Measurements from ENCODE around the gene PCBP3.
"Not testable (repeated sequence)": the region's sequence is repeated elsewhere in the genome, so short reads cannot be mapped to it uniquely, and the experiment has no call there.

PCBP3 gene

DNA sequence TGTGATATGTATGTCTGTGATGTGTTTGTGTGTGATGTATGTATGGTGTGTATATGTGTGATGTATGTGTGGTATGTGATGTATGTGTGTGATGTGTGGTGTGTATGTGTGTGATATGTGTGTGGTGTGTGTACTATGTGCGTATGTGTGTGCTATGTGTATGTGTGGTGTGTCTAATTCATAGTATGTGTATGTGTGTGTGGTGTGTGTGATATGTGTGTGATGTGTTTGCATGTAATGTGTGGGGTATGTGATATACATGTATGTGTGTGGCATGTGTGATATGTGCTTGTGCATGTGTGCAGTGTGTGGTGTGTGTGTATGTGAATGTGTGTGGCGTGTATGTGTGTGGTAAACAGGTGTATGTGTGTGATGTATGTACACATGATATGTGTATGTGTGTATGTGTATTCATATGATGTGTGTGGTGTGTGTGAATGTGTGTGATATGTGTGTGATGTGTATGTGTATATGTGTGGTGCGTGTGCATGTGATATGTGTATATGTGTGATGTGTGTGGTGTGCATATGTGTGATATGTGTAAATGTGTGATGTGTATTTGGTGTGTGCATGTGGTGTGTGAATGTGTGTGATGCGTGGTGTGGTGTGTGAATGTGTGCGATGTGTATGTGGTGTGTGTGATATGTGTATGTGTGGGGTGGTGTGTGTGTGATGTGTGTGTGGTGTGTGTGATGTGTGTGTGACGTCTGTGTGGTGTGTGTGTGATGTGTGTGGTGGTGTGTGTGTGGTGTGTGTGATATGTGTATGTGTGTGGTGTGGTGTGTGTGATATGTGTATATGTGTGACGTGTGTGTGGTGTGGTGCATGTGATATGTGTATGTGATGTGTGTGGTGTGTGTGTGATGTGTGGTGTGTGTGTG, 8.0 kb upstream of the PCBP3 start:
- no peak for DNase-seq (ENCODE audit: low read depth, low spot score)

DNA sequence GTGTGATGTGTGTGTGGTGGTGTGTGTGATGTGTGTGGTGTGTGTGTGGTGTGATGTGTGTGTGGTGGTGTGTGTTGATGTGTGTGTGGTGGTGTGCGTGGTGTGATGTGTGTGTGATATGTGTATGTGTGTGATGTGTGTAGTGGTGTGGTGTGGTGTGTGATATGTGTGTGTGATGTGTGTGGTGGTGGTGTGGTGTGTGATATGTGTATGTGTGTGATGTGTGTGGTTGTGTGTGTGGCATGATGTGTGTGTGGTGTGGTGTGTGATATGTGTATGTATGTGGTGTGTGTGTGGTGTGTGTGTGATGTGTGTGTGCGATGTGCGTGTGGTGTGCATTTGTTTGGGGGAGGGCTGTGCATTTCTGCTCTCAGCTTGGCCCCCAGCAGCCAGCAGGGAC, 7.1 kb upstream of the PCBP3 start:
- no peak for DNase-seq (ENCODE audit: low read depth, low spot score)

DNA sequence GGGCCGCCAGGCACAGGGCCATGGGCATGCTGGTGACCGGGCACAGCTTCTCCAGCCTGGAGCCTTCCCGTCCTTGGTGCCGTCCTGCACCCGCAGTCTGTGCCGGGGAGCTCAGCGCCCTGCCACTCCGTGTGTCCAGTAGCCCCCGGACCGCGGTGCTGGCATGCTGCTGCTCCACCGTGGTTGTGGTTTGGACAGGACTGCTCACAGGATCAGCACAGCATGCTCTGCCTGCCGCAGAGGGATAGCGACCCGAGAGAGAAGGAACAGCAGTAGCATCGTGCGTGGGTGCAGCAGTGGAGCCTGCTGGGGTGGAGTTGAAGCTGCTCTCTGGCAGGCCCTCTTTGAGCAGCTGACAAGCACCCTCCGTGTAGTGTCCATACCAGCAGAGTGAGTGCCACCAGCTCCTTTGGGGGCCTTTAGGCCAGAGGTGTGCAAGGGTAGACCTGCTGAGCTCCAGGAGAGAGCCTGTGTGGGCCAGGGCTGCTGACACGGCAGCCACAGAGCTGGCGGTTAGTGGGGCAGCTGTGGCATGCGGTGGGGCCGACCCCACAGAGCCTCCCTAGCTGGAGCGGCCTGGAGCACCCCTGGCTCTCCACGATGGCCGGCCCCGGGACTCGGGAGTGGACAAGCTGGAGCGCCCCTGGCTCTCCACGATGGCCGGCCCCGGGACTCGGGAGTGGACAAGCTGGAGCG, 6.4 kb upstream of the PCBP3 start:
- DNase-seq (ENCODE audit: low read depth, low spot score) = no peak

DNA sequence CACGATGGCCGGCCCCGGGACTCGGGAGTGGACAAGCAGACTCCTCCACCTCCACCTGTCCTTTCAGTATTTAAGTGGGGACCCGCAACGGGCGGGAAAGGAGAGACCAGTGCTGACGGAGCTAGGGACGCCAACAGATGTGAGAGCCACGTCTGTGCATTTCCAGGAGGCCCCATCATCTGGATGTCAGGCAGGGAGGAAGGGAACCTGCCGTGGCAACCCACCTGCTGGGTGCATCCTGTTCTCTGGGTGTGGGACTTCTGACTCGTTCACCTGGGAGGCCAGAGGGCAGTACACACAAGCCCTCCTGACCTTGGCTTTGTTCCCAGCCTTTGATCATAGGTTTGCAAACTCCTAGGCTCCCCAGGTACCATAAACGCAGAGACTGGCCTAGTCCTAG, 5.6 kb upstream of the PCBP3 start:
- DNase-seq (ENCODE audit: low read depth, low spot score) = no peak

DNA sequence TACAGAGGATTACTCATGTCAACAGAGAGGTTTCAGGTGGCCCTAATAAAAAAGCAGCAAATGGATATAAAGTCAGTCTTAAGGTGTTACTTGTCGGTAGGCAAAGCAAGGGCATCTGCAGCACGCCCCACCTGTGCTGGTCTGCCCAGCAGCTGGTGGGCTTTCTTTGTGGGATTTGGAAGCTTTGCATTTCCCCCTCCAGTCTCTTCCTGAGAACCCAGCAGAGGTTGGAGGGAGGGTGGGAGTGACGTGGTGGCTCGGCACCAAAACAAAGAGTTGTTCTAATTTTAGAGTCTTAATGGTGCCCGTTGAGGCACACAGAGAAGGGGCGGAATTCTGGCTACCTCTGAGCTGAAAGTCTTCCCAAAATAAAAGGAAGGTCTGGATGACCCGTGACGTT, 4.8 kb upstream of the PCBP3 start:
- no peak for DNase-seq (ENCODE audit: low read depth, low spot score)

- DNase-seq (ENCODE audit: low read depth, low spot score) = no peak
Measured at GRCh38 chr21:45639206-45640000, 4.1 kb upstream of the PCBP3 start.

- DNase-seq (ENCODE audit: low read depth, low spot score) = no peak
Measured at GRCh38 chr21:45640001-45640887, 3.3 kb upstream of the PCBP3 start.

- no peak for DNase-seq (ENCODE audit: low read depth, low spot score)
Measured at GRCh38 chr21:45640888-45641479, 2.5 kb upstream of the PCBP3 start.

- DNase-seq (ENCODE audit: low read depth, low spot score) = no peak
Measured at GRCh38 chr21:45641480-45642035, 2.0 kb upstream of the PCBP3 start.

DNA sequence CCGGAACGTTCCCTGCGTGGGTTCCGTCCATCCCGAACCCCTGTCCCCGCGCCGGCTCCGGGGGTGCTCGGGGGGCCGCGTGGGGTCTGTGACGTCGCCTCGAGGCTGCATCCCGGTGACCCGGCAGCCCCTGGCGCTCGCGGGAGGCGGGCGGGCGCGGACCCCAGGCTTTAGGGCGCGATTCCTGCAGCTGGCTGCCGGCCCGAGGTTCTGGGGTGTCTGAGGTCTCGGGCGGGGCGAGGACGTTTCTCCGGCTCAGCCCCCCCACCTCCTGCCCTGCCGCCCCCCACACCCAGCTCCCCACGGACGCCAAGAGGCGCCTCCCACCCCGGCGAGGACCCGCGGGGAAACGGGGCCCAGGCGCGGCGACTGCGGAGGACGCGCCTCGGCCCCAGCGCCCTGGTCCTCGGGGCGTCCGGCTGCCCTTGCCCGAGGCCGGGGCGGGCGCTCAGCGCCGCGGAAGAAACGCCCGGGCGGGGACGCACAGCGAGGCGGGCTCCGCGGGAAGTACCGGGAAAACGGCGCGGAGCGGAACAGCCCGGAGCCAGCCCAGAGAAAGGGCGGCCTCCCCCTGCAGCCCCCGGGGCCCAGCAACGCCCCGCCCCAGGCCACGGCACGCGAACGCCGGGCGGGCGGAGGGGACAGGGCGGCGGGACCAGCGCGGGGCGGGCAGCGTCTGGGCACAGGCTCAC, 1.3 kb upstream of the PCBP3 start:
- no peak for DNase-seq (ENCODE audit: low read depth, low spot score)

- no peak for DNase-seq (ENCODE audit: low read depth, low spot score)
Measured at GRCh38 chr21:45644041-45644906, 749 bp downstream of the PCBP3 start.

DNA sequence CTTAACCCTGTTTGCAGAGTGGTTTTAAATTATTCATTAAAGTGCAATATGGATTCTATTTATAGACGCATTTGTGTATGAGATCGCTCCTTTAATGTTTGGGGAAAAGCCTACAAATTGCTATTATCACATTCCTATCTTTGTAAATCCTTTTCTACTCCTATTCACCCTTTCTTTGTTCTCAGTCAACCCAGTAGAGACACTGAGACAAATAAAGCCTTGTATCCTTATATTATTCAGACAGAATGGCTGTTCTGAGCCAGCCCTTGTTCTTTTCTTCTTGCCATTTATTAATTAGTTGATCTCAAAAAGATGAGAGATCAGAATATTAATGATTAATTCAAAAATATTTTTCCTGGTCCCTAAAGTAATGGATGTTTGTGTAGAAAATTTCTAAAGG, 8.4 kb downstream of the PCBP3 start:
- DNase-seq (ENCODE audit: low read depth, low spot score) = no peak

- no peak for DNase-seq (ENCODE audit: low read depth, low spot score)
Measured at GRCh38 chr21:45655124-45655523, 11.6 kb downstream of the PCBP3 start.

DNA sequence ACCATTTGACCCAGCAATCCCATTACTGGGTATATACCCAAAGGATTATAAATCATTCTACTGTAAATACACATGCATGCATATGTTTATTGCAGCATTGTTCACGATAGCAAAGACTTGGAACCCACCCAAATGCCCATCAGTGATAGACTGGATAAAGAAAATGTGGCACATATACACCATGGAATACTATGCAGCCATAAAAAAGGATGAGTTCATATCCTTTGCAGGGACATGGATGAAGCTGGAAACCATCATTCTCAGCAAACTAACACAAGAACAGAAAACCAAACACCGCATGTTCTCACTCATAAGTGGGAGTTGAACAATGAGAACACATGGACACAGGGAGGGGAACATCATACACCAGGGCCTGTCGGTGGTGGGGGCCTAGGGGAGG, 12.6 kb downstream of the PCBP3 start:
- not testable (repeated sequence) for DNase-seq (ENCODE audit: low read depth, low spot score)

- not testable (repeated sequence) for DNase-seq (ENCODE audit: low read depth, low spot score)
Measured at GRCh38 chr21:45661913-45662622, 18.5 kb downstream of the PCBP3 start.

DNA sequence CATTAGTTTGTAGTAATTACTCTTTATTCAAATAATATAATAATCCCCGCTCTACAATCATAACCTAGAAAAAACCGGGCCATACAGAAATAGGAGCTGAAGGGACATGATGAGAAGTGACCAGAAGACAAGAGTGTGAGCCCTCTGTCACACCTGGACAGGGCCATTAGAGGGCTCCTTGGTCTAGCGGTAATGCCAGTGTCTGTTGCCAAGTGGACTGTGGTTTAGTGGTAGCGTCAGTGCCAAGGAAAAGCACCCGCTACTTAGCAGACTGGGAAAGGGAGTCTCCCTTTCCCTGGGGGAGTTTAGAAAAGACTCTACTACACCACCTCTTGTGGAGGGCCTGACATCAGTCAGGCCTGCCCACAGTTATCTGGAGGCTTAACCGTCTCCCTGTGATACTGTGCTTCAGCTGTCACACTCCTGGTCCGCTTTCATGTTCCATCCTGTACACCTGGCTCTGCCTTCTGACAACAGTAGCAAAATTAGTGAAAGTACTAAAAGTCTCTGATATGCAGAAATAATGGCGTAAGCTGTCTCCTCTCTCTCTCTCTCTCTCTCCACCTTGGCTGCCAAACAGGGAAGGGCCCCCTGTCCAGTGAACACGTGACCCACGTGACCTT, 19.2 kb downstream of the PCBP3 start:
- not testable (repeated sequence) for DNase-seq (ENCODE audit: low read depth, low spot score)

GRCh38 chr21:45669382-45669781, 25.9 kb downstream of the PCBP3 start:
- DNase-seq (ENCODE audit: low read depth, low spot score) = no peak

- DNase-seq (ENCODE audit: low read depth, low spot score) = no peak
Measured at GRCh38 chr21:45670731-45671130, 27.2 kb downstream of the PCBP3 start.
